ENCODE data around the gene FNBP1. TPM values are rescaled to one million over a fixed set of nuclear protein-coding genes. Genes with fewer than 3 reads are reported as not detected.
A peak's percentile ranks its signal among the peaks of the same experiment; 100 is the strongest.

FNBP1 gene
- total and polyA plus RNA-seq, 2 experiments from 2014 or later, result 26.6 to 28.8 TPM

DNA sequence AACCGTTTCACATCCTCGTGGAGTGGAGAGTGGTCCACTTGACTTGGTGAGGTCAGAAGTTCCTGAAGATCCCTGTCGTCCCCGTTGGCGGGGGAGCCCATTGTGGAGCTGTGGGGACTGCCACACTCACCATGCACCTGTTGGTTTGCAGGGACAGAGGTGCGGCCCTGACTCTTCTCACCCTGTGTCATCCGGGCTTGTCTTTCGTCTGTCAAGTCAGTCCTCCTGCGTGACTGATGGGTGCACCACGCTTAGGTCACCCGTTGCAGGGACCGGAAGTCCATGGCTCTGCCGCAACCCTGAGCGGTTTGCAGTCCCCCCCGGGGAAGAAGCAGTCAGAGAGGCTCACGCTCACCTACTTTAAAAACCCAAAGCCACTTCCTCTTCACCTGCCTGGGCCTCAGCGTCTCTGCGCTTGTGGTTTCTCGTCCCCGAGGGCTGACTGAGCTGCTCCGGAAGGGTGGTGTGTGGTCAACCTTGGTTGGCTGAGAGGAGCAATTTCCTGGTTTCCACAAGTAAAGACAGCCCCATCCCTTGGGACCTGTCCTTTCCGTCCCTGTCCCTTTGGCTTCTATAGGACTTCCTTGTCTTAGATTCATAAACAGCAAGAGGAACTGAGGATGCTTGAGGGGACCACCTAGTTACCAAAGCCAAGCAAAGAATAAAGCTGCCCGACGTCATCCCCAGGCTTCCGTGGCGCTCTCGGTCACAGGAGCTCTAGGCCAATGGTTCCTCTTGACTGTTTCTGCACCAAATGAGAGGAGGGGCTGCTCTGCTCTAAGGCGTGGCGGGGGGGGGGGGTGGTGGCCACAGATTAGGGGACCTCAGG lies 154.5 kb downstream of the FNBP1 start:
- Histone ChIP-seq H4K20me1 (replicated peaks; ENCODE audit: insufficient read depth) (no peaks in the 10 kb centered on the region; the same call in 1 of the 2 replicates), H3K4me1 (ENCODE audit: insufficient read depth) (peaks cover 43% of the 10 kb centered on the region), H3F3A (replicated peaks; ENCODE audit: low read depth) (peaks cover 39% of the 10 kb centered on the region; the same call in 1 of the 2 replicates), H2AFZ (no peak overlapping the region), H3K4me3 (no peak overlapping the region), H3K9me2 (ENCODE audit: insufficient read depth) (no peaks in the 10 kb centered on the region), H3K79me2 (replicated peaks; ENCODE audit: insufficient read depth) (no peaks in the 10 kb centered on the region), H3K4me2 (0 out of 2 replicates have a peak overlapping the region, but pooled peaks have one; percentile 32), H3K27me3 (ENCODE audit: insufficient read depth) (no peaks in the 10 kb centered on the region), H3K27ac (ENCODE audit: low read depth) (peak overlapping the region; percentile 30; the same call in 1 of the 2 replicates), H3K36me3 (ENCODE audit: insufficient read depth) (no peaks in the 10 kb centered on the region)
- ATAC-seq (no peak), DNase-seq (ENCODE audit: low spot score) (no peak)
- no peak for TF ChIP-seq EZH2phosphoT487 (IDR thresholded peaks at IDR 0.05; ENCODE audit: unreplicated experiment)
- no peak for TF ChIP-seq NANOG (IDR thresholded peaks at IDR 0.05; ENCODE audit: borderline replicate concordance)
- TF ChIP-seq POLR2AphosphoS5 (IDR thresholded peaks at IDR 0.05; ENCODE audit: low read depth), result 0 out of 2 replicates have a peak, but pooled peaks have one; percentile 1
- Mint-ChIP-seq H3K36me3 (ENCODE audit: low read depth) (peaks cover 9% of the 10 kb centered on the region; the same call in 1 of the 3 replicates), H3K27me3 (ENCODE audit: insufficient read depth, low read depth, poor library complexity) (peaks cover 22% of the 10 kb centered on the region), H3K4me1 (peaks cover 67% of the 10 kb centered on the region), H3K27ac (no peak overlapping the region), H3K9me3 (no peaks in the 10 kb centered on the region), H3K4me3 (no peak overlapping the region)

DNA sequence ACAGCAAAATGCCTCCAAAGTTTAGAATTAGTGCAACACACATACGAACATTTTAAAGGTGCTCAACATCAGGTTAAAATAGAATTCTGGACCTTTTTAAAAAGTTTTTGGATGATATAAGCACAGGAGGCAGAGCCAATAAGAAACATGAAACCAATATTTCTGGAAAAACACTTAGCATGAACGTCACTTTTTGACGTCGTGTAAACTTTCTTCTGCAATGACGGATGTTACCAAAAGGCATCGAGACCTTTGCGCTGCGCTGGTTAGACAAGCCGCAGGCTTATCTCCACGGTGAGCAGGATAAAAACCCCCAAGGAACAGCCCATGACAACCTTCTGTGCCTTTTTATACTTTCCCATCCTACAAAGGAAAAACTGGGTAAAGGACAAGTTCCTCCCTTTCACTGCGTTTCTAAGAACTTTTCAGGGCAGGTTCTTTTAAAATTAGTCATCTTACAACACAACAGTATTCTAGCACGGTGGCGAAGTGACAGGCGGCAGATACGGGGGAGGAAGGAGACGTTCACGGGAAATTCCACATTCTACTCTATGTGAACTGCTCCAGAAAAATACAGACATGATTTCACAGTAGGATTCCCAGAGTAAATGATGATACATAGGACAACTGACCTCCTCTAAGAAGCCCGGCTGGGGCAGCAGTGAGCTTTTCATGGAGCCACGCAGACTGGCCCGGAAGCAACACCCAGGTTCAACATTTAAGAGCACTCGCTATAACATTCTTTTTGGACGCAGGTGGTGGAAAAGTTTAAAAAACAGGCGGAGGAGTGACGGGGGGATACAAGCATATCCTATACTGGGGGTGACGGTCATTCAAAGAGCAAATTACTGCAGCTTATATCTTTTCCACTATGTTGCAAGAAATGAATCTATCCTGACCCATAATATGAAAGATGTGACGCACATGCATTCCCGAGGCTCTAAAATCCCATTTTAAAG lies 155.4 kb downstream of the FNBP1 start:
- peaks cover 43% of the 10 kb centered on the region for H3K4me1 ChIP-seq (ENCODE audit: insufficient read depth)
- no peaks in the 10 kb centered on the region for H3K36me3 ChIP-seq (ENCODE audit: insufficient read depth)
- Mint-ChIP-seq H3K4me3 (no peak overlapping the region; the same call in 2 of the 3 replicates), H3K27ac (no peak overlapping the region), H3K27me3 (ENCODE audit: insufficient read depth, low read depth, poor library complexity) (peaks cover 22% of the 10 kb centered on the region), H3K9me3 (no peaks in the 10 kb centered on the region), H3K36me3 (ENCODE audit: low read depth) (peaks cover 9% of the 10 kb centered on the region; the same call in 1 of the 3 replicates), H3K4me1 (peaks cover 65% of the 10 kb centered on the region)
- peaks cover 39% of the 10 kb centered on the region; the same call in 1 of the 2 replicates for H3F3A ChIP-seq (replicated peaks; ENCODE audit: low read depth)
- no peak overlapping the region for H3K4me2 ChIP-seq
- H3K79me2 ChIP-seq (replicated peaks; ENCODE audit: insufficient read depth), result no peaks in the 10 kb centered on the region
- peak overlapping the region; percentile 39 for H3K27ac ChIP-seq (ENCODE audit: low read depth)
- no peaks in the 10 kb centered on the region for H3K27me3 ChIP-seq (ENCODE audit: insufficient read depth)
- no peak overlapping the region for H3K4me3 ChIP-seq
- H3K9me2 ChIP-seq (ENCODE audit: insufficient read depth), result no peaks in the 10 kb centered on the region
- DNase-seq (ENCODE audit: low spot score), result no peak
- ATAC-seq, result no peak
- H2AFZ ChIP-seq, result no peak overlapping the region
- H4K20me1 ChIP-seq (replicated peaks; ENCODE audit: insufficient read depth), result no peaks in the 10 kb centered on the region; the same call in 1 of the 2 replicates
- no peak for TF ChIP-seq EZH2 (IDR thresholded peaks at IDR 0.05; ENCODE audit: low read depth, unreplicated experiment)
- TF ChIP-seq, protein P1, sequence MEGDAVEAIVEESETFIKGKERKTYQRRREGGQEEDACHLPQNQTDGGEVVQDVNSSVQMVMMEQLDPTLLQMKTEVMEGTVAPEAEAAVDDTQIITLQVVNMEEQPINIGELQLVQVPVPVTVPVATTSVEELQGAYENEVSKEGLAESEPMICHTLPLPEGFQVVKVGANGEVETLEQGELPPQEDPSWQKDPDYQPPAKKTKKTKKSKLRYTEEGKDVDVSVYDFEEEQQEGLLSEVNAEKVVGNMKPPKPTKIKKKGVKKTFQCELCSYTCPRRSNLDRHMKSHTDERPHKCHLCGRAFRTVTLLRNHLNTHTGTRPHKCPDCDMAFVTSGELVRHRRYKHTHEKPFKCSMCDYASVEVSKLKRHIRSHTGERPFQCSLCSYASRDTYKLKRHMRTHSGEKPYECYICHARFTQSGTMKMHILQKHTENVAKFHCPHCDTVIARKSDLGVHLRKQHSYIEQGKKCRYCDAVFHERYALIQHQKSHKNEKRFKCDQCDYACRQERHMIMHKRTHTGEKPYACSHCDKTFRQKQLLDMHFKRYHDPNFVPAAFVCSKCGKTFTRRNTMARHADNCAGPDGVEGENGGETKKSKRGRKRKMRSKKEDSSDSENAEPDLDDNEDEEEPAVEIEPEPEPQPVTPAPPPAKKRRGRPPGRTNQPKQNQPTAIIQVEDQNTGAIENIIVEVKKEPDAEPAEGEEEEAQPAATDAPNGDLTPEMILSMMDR (conservative IDR thresholded peaks at IDR 0.05; ENCODE audit: low read depth in 2 of 2), result no peak
- no peak for TF ChIP-seq EZH2phosphoT487 (IDR thresholded peaks at IDR 0.05; ENCODE audit: unreplicated experiment)
- no peak for TF ChIP-seq CREB1 (CRISPR knock-in tag; IDR thresholded peaks at IDR 0.05; ENCODE audit: low read depth)
- TF ChIP-seq JUNB (IDR thresholded peaks at IDR 0.05; ENCODE audit: unreplicated experiment), result no peak
- TF ChIP-seq, protein P2, sequence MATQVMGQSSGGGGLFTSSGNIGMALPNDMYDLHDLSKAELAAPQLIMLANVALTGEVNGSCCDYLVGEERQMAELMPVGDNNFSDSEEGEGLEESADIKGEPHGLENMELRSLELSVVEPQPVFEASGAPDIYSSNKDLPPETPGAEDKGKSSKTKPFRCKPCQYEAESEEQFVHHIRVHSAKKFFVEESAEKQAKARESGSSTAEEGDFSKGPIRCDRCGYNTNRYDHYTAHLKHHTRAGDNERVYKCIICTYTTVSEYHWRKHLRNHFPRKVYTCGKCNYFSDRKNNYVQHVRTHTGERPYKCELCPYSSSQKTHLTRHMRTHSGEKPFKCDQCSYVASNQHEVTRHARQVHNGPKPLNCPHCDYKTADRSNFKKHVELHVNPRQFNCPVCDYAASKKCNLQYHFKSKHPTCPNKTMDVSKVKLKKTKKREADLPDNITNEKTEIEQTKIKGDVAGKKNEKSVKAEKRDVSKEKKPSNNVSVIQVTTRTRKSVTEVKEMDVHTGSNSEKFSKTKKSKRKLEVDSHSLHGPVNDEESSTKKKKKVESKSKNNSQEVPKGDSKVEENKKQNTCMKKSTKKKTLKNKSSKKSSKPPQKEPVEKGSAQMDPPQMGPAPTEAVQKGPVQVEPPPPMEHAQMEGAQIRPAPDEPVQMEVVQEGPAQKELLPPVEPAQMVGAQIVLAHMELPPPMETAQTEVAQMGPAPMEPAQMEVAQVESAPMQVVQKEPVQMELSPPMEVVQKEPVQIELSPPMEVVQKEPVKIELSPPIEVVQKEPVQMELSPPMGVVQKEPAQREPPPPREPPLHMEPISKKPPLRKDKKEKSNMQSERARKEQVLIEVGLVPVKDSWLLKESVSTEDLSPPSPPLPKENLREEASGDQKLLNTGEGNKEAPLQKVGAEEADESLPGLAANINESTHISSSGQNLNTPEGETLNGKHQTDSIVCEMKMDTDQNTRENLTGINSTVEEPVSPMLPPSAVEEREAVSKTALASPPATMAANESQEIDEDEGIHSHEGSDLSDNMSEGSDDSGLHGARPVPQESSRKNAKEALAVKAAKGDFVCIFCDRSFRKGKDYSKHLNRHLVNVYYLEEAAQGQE (IDR thresholded peaks at IDR 0.05; ENCODE audit: unreplicated experiment), result no peak
- TF ChIP-seq ZNF114 (CRISPR knock-in tag; IDR thresholded peaks at IDR 0.05), result no peak
- no peak for TF ChIP-seq ZNF331 (CRISPR knock-in tag; IDR thresholded peaks at IDR 0.05; ENCODE audit: low read depth)
- TF ChIP-seq POLR2AphosphoS5 (IDR thresholded peaks at IDR 0.05; ENCODE audit: low read depth), result no peak
- no peak for TF ChIP-seq STAT1 (IDR thresholded peaks at IDR 0.05; ENCODE audit: unreplicated experiment)
